GM19351 (cell line): Measurements from ENCODE around the gene TMEM150A.
"Not testable (repeated sequence)": the region's sequence is repeated elsewhere in the genome, so short reads cannot be mapped to it uniquely, and the experiment has no call there.

Experiments used
- ATAC-seq: cut with Tn5 transposase; IDR thresholded peaks from one replicate; pipeline ENCODE4 v1.9.1; 2021; ENCODE audit warnings: mild to moderate bottlenecking, moderate library complexity; ENCODE audit not compliant: unreplicated experiment

TMEM150A gene

DNA sequence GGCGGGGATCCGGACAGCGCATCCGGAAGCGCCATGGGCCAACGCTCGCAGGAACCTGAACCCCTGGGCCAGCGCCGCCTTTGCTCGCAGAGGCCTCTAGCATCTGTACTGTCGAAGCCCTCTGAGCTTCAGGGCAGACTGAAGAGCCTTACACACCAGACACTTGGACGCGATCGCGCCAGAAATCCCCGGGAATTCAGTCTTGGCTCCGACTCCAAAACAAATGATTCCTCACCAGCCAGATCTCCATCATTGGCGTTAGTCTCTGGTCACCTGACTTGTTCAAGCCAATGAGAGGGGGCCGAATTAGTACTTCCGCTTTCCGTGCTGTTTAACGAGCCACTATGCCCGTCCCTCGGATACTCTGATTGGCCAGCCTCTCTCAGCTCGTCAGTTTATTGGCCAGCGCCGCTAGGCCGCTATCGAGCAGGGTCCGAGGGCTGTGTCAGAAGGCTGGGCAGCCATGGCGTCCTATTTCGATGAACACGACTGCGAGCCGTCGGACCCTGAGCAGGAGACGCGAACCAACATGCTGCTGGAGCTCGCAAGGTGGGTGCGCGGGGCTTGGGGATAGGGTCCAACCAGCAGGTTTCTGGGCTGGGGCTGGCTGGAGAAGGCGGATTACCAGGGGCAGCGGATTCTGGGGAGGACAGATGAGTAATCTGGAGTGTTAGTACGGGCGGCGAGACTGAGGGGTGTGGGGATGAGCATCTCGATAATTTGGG lies 7.0 kb downstream of the TMEM150A start, which contains the start of gene RNF181:
Gene RNF181, plus strand, starts transcription at position 445 of the 725 bp plus-strand sequence. Its CDS starts 19 bp downstream, at position 464.
- peak; percentile 100 for ATAC-seq

DNA sequence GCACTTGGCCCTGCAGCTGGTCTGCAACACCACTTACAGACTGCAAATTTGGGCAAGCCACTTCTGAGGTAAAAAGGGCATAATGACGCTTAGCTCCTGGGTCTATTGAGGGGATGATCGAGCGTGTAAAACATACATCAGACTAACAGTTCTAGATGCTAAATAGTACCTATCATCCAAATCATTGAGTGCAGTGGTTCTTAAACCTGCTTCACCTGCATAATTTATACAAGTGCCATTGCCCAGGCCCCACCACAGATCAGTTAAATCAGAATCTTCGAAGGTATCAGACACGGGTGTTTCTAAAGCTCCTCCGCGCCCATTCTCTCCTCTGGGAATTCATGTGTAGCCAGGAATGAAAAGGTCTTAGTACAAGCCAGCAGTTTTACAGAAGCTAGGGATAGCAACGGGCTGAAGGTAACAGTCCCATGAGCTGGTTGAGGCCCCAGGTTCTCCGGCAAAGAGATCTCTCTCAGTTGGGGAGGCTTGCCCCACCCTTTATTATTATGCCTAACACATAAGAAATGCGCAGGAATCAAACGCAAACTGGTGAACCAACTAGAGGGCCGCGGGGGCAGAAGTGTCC lies 7.7 kb downstream of the TMEM150A start:
- no peak for ATAC-seq

DNA sequence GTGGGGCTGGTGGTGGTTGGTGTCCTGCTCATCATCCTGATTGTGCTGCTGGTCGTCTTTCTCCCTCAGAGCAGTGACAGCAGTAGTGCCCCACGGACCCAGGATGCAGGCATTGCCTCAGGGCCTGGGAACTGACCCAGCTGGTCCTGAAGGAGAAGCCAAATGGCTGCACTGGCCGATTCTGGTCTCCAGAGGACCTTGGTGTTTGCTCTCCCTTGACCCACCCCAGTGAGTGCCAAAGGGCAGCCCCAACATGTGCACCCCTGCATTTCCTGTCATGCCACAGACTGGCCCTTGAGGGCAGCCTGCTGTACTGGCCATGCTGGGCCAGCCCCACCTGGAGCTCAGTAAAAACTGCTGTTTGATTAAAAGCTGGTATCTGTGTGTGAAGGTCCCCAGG lies 9.5 kb downstream of the TMEM150A start:
- no peak for ATAC-seq

DNA sequence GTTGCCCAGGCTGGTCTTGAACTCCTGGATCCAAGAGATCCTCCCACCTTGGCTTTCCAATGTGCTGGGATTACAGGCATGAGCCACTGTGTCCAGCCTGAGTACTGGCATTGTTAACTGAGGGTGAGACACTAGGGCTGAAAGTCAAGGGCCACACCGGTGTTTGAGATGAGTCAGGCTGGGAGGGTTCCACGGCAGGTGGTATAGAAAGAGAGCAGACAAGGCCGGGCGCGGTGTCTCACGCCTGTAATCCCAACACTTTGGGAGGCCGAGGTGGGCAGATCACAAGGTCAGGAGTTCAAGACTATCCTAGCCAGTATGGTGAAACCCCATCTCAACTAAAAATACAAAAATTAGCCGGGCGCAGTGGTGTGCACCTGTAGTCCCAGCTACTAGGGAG lies 10.2 kb downstream of the TMEM150A start:
- not testable (repeated sequence) for ATAC-seq

DNA sequence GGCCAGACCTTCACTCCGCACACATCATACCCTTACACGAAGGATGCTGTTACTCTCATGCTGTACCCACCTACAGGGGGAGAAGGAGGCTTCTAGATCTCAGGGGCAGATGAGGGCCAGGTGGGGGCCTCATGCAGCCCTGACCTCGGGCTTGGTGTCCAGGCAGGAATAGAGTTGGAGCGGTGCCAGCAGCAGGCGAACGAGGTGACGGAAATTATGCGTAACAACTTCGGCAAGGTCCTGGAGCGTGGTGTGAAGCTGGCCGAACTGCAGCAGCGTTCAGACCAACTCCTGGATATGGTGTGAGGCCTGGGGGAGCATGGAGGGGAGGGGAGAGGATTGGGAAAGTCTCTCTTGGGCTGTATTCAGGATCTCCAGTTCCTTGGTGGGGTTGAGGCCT lies 10.9 kb downstream of the TMEM150A start:
- no peak for ATAC-seq

DNA sequence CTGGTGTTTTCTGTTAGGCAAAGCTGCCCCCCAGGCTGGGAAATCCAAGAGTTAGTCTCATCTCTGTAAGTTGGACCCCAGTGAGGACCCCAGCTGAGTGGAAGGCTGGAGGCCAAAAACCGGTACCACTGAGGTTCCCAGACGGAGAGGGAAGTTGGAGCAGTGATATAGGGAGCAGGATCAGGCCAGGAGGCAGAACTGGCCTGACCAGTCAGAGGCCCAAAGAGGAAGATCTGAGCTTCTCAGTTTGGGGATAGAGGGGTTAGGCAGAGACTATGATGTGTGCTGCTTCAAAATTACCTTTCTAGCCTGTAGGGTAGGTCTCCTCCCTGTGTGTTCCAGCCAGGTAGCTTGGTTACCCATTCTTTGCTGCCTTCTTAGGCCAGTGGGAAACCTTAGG lies 11.5 kb downstream of the TMEM150A start:
- no peak for ATAC-seq

DNA sequence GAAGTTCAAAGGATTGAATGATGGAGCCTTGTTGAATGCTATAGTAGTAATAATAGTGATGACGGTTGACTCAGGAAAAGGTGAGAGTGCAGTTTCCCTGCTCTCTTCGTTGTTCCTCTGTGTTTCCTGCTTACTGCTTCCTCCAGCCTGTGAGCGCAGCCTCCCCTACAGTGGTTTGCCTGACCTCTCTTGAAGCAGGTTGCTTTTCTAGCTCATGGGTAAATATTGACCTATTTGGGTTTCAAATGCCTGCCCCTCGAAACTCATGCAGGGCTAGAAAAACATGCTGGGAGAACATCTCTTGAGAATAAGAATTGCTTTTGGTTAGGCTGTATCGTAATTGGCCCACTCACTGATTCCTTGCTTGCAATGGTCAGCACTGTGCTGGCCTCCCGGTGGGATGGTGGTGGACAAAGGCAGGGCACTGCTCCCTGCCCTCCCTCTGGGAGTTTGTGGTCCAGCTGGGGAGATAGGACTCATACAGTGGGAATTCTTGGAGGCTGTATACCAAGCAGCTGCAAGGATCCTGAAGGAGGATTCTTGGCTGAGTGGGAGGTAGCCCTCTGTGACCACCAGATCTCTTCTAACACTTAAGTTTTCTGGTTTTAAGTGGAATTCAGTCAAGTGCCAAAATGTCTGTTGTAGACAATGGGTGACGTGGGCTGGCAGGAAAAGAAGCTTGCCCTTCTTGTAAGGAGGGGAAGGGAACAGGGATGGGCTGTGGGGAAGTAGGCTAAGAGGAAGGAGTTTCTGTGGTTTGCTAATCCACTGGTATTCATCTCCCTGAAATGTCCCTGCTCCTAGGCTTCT lies 12.3 kb downstream of the TMEM150A start:
- ATAC-seq, result no peak

DNA sequence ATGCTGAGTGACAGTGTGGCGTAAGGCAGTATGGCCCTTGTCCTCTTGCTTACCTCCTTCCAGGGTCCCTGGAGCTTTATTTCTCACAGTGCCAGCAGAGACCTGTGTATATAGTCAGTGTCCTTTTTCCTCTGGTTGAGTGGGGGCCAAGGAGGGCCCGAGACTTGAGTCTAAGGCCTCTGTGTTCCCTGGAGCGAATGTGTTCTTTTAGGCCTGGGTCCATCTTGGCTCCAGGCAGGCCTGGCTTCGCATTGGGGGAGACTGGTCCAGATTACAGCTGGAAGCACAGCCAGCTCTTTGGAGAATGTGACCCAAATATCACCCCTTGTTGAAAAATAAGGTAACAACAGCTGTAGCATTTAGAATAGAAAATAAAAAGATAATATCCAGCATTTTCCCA lies 13.3 kb downstream of the TMEM150A start:
- ATAC-seq, result no peak

DNA sequence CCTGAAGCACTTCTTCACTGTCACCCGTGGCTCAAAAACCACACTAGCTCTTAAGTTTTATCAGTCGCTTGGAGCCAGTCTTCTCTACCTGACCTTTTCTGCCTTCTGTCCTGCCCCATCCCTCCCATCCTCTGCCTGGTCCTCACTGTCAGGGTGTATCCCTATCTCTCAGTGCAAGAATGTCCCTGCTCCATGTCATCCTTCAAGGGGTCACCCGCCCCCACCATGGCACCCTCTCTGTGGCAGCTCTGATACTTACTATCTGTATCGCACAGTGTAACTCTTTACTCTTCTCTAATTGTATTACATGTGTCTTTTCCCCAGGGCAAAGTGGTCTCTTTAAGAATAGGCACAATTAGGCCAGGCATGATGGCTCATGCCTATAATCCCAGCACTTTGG lies 13.9 kb downstream of the TMEM150A start:
- no peak for ATAC-seq

DNA sequence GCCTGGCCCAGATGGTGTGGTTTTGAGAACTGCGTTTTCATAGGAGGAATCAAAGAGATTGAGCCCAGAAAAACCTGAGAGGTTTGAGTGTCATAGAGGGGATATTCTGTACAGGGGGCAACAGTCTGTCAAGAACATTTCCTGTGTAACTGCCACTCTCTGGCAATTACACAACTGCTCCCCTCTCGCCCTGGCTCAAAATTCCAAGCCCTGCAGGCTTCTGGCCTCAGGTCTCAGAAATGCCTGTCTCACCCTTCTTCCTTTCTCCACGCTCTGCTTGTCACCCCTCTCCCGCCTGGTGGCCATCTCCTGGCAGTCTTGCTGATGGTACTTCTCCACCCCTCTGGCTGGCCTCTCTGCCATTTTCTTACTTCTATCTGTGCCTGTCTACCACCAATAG lies 14.3 kb downstream of the TMEM150A start:
- no peak for ATAC-seq

DNA sequence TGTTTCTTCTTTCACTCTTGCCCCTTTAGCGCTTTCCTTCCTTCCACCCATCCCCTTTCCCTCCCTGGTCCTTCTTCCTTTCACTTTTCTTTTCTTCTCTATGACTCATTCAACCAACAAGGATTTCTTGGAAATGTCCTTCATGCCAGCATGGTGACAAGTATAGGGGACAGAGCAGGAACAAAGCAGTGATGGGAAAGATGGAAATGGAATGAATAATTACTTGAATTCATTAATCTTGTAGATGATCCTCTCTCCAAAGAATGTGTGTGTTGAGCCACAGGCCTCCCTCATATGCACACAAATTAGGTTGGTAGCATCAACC lies 16.8 kb downstream of the TMEM150A start:
- ATAC-seq, result no peak

DNA sequence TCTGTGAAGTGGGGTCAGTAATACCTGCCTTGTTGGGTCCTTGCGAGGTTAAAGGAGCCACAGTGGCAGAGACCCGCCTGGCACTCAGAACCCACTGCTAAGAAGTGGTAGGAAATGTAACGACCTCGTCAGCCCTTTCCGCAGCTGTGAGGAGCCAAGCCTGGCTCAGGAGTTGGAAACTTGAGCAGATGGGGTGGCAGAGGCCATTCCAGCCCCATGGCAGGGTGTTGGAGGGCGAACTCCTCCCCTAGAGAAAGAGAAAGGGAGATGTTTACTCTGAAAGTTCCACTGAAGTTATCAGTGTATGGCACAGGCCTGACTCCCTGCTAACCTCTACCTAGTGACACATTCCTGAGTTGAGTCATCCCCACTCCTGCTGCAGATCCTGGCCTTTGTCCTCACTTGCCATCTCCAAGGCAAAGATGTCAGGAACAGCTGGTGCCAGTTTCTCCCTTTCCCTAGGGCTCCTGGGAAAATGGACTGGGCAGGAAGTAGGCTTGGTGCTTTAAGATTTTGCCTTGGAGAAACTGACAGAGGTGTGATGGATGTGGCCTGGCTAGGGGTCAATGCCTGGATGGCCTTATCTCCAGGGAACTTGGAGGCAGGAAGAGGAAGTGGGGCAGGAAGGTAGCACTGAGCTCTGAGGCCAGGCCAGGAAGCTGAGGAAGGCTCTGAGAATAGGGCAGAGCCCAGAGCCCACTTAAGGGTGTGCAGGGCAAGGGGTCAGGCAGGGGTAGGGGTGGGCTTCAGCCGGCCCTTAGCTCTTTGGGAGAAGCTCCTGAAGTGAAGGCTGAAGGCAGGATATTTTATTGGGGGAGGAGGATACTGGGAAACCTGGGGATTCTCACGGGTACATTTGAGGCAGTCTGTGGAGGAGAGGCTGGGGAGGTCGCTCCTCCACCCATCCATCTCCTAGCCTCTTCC lies 17.4 kb downstream of the TMEM150A start:
- ATAC-seq, result peak; percentile 39

DNA sequence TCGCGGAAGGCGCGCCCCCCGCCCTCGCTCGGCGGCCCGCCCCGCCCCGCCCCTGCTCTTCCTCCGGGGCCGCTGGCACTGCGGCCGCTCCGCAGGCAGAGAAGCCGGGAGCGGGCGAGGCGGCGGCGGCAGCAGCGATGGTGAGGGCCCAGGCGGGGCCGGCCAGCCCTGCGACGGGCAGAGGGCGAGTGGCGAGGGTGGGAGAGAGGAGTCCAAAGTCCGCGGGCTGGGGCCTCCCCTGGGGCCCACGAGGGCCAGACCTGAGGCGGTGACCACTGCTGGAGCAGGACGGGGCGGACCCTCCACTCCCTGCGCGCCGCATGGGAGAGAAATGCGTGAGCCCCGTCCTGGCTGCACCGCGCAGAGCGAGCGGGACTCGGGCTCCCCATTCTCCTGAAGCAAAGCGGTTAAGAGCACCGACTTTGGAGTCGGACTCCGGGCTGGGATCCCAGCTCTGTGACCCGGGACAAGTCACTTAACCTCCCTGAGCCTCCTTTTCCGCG lies 18.1 kb downstream of the TMEM150A start, which contains the start of gene VAMP5:
Gene VAMP5, plus strand, starts transcription at position 78 of the 503 bp plus-strand sequence. Its CDS starts 60 bp downstream, at position 138.
- ATAC-seq, result peak; percentile 73

DNA sequence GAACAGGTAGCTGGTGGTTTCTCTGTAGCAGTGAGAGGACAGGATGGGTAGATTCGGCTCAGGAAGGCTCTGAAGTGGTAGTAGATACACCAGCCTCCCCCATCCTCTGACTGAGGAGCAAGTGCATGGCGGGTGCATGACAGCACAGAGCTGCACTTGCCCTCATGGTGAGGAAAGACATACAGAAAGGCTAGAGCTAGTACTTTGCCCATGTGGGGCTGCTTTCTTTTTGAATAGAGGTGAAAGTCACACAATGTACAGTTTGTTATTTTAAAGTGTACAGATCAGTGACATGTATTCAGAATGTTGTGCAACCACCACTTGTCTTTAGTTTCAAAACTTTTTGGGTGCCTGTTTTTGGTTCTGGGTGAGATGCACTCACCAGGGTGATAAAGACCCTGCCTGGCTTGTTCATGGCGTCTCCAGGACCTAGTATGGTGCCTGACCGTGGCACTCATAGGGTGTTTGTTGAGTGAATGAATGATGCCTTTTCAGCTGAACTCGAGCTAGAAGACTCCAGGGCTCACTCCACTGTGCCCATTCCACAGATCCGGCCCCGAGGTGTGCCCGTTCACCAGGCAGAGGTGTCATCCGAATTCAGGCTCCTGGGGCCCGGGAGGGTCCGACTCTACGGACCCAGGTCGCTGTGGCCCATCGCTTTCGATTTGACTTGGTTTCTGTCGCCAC lies 18.7 kb downstream of the TMEM150A start:
- ATAC-seq, result peak; percentile 19

DNA sequence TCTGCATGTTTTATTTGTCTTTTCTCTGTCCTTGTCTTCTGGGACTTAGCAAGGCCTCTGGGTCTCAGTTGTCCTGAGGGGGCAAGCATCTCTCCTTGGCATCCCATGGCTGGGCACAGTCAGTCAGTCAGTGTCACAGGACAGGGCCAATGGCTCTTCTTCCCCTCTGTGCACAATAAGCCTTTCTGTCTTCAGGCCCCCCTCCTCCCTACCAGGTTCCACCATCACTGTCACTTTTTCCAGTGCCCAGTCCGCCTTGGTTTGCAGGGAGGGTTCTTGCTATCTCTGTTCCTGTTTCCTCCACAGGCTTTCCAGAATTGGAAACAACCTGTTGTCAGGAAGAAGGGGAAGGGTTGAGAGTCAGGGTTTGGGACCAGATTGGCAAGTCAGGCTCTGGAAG lies 20.0 kb downstream of the TMEM150A start:
- no peak for ATAC-seq

DNA sequence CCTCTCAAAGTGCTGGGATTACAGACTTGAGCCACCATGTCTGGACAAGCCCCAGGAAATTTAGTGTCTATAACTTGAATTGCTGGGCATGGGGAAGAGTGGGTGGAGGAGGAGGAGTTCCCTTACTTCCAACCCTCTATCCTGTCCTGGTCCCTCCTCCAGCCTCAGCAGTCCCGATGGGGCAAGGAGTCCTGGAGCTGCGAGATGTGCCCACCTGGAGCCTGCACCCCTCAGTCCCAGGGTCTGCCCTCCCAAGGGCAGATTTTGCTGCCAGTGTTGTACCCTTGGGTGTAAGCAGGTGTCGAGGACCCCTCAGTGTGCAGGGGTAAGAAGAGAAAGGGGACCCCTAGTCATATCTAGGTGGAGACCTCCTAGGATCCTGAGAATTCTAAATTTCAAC lies 22.3 kb downstream of the TMEM150A start:
- ATAC-seq, result no peak

DNA sequence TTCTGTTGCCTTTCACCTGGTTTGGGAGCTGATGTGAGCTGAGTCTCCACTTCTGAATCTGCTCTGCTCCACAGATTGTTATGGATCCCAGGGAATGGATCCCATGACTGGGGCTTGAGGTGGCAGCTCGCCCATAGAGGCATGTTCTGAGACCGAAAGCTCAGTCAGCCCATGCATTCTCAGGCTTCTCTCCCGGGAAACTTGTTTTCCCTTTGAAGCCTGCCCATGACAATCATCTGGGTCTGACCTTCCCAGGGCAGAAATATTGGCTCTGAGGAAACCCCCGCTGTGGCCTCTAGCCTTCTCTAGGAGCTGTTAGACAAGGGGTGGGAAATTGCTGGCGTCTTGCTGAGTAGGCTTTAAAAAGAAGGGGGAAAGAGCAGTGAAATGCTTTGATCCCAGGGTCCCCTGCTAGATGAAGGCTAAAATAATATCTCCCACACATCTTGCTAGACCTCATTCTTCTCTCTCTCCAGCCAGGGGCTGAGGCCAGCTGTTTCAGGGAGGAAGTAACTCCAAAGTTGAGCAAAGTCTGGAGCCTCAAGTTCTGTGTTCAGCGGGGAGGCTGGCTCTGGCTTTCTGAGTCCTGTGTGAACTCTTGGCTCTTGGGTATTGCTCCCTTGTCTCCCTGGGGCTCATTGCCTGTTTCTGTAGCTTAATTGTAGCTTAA lies 23.1 kb downstream of the TMEM150A start:
- ATAC-seq, result no peak

DNA sequence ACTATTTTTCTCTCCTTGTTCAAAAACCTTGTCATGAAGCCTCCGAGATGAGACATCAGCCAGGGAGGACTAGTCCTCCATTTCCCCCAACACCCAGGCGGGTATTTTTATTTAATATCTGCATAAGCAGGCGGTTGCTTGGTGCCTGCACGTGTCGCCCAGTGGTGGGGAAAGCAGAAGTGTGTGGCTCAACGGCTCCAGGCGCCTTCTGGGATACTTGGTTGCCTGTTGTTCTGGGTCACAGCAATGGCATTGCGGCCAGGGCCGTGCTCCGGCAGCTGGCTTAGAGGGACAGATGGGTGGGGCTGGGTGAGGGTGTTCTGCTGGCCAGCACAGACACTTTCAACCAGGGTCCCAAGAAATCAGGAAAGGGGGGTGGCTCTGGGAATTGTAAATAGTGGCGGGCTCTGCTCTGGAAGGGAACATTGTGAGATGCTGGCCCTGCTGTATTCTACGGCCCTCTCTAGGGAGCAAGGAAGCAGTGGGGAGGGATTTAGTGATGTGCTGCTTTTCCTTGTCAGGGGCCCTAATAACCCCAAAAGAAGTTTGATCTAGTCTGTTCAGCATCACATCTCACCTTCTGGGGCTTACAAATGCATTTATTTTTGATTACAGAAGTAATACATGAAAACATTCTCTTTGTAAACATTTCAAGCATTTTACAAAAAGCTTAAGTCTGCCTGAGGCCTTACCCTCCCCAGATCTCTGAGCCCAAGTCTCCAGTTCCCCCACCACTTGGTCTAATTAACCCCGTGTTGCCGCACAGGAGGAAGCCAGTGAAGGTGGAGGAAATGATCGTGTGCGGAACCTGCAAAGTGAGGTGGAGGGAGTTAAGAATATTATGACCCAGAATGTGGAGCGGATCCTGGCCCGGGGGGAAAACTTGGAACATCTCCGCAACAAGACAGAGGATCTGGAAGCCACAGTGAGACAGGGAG lies 24.0 kb downstream of the TMEM150A start:
- peak; percentile 45 for ATAC-seq
